ENCODE results near the gene ACAP3.

GRCh38 chr1:1285611-1286311 is 22.0 kb downstream of the ACAP3 start:
- no peak for TF ChIP-seq CTCF (IDR thresholded peaks at IDR 0.05)
- TF ChIP-seq ZNF232 (CRISPR knock-in tag; IDR thresholded peaks at IDR 0.05) = no peak
- no peak for TF ChIP-seq USF1 (CRISPR knock-in tag; IDR thresholded peaks at IDR 0.05)
- TF ChIP-seq ATF2 (CRISPR knock-in tag; IDR thresholded peaks at IDR 0.05; ENCODE audit: borderline replicate concordance, low read depth) = no peak
- TF ChIP-seq PRDM15 (CRISPR knock-in tag; IDR thresholded peaks at IDR 0.05) = no peak
- no peak for TF ChIP-seq NR2C2 (CRISPR knock-in tag; IDR thresholded peaks at IDR 0.05)
- TF ChIP-seq TCF7 (CRISPR knock-in tag; IDR thresholded peaks at IDR 0.05; ENCODE audit: low read depth) = no peak
- no peak for TF ChIP-seq PREB (CRISPR knock-in tag; IDR thresholded peaks at IDR 0.05; ENCODE audit: borderline replicate concordance)
- no peak for TF ChIP-seq CREB1 (CRISPR knock-in tag; IDR thresholded peaks at IDR 0.05)
- TF ChIP-seq FOXK1 (CRISPR knock-in tag; IDR thresholded peaks at IDR 0.05) = no peak
- TF ChIP-seq NR3C1 (CRISPR knock-in tag; conservative IDR thresholded peaks at IDR 0.05; ENCODE audit: low read depth) = no peak
- TF ChIP-seq MAX (CRISPR knock-in tag; IDR thresholded peaks at IDR 0.05) = no peak
- no peak for TF ChIP-seq ZNF423 (CRISPR knock-in tag; IDR thresholded peaks at IDR 0.05)

Data from WTC11 (cell line).